Upper lobe of left lung (tissue), 4 donors: ENCODE data around the gene TRIM25.

Source experiments
- EP300 ChIP-seq, 4 donors: sonication (generic); formaldehyde crosslinking; IDR thresholded peaks; one replicate each; pipeline ENCODE4 v1.5.1; 2017; ENCODE audit warnings: antibody characterized with exemption in 4 of 4, control low read depth in 2 of 4
- POLR2A ChIP-seq, 4 donors: fragments of 450-650 bp; IDR thresholded peaks; one replicate each; pipeline ENCODE4 v1.5.1; 2016 to 2017; ENCODE audit warnings: antibody characterized with exemption in 4 of 4, mild to moderate bottlenecking in 2 of 4
- POLR2AphosphoS5 ChIP-seq, 2 donors: sonication (generic); formaldehyde crosslinking; IDR thresholded peaks; one replicate each; pipeline ENCODE4 v1.5.1; 2017; ENCODE audit warnings: antibody characterized with exemption in 2 of 2
- TF ChIP-seq, protein P1 (sequence below), 6 experiments: fragments of 450-650 bp in 4 of 6; fragments of 200-600 bp in 2 of 6; sonication (generic) in 2 of 6; IDR thresholded peaks; one replicate each; pipeline ENCODE4 v1.5.1; 2016 to 2019; ENCODE audit warnings: antibody characterized with exemption in 6 of 6

DNA sequence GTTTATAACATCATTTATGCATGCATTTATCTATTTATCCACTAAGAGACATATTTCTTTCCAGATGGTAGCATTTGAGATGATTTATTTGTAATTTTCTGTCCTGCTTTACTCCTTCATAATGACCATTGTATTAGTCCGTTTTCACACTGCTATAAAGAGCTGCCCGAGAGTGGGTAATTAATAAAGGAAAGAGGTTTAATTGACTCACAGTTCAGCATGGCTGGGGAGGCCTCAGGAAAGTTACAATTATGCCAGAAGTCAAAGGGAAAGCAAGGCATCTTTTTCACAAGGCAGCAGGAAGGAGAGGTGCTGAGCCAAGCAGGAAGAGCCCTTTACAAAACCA, 28.6 kb downstream of the TRIM25 start:
- TF ChIP-seq, protein P1, sequence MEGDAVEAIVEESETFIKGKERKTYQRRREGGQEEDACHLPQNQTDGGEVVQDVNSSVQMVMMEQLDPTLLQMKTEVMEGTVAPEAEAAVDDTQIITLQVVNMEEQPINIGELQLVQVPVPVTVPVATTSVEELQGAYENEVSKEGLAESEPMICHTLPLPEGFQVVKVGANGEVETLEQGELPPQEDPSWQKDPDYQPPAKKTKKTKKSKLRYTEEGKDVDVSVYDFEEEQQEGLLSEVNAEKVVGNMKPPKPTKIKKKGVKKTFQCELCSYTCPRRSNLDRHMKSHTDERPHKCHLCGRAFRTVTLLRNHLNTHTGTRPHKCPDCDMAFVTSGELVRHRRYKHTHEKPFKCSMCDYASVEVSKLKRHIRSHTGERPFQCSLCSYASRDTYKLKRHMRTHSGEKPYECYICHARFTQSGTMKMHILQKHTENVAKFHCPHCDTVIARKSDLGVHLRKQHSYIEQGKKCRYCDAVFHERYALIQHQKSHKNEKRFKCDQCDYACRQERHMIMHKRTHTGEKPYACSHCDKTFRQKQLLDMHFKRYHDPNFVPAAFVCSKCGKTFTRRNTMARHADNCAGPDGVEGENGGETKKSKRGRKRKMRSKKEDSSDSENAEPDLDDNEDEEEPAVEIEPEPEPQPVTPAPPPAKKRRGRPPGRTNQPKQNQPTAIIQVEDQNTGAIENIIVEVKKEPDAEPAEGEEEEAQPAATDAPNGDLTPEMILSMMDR (IDR thresholded peaks at IDR 0.05), result no peak
- TF ChIP-seq POLR2AphosphoS5 (IDR thresholded peaks at IDR 0.05), result no peak
- no peak for TF ChIP-seq POLR2A (IDR thresholded peaks at IDR 0.05)
- TF ChIP-seq EP300 (IDR thresholded peaks at IDR 0.05), result no peak
